ENCODE results near the gene IL21R. TPM values are rescaled to one million over a fixed set of nuclear protein-coding genes. Genes with fewer than 3 reads are reported as not detected.
A peak's percentile ranks its signal among the peaks of the same experiment; 100 is the strongest.

Gene IL21R
- total and polyA plus RNA-seq, 10 of the 15 experiments (the other 5 are each of a cell fraction or from before 2014, with no cell fraction given), result 5.3 to 138 (median 82.5) TPM

DNA sequence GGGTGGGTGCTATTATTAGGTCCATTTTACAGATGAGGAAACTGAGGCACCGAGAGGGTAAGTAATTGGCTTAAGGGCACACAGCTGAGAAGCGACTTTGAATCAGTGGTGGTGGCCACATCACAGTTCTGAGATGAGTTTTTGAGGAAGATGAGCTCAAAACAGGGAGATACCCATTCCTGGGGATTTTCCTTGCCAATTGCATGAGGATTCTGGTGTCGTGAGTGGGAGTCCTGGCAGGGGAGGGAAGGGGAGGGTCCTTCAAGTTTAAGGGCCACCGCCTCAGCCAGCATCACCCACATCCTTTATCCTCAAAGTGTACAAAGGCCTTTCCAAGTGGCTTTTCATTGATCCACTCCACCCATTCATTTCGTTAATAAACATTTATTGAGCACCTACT lies 45.3 kb downstream of the IL21R start (continued):
- TF ChIP-seq, protein P1, sequence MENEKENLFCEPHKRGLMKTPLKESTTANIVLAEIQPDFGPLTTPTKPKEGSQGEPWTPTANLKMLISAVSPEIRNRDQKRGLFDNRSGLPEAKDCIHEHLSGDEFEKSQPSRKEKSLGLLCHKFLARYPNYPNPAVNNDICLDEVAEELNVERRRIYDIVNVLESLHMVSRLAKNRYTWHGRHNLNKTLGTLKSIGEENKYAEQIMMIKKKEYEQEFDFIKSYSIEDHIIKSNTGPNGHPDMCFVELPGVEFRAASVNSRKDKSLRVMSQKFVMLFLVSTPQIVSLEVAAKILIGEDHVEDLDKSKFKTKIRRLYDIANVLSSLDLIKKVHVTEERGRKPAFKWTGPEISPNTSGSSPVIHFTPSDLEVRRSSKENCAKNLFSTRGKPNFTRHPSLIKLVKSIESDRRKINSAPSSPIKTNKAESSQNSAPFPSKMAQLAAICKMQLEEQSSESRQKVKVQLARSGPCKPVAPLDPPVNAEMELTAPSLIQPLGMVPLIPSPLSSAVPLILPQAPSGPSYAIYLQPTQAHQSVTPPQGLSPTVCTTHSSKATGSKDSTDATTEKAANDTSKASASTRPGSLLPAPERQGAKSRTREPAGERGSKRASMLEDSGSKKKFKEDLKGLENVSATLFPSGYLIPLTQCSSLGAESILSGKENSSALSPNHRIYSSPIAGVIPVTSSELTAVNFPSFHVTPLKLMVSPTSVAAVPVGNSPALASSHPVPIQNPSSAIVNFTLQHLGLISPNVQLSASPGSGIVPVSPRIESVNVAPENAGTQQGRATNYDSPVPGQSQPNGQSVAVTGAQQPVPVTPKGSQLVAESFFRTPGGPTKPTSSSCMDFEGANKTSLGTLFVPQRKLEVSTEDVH (IDR thresholded peaks at IDR 0.05; ENCODE audit: low read depth, partially characterized antibody), result no peak
- no peak for TF ChIP-seq BCL11A (IDR thresholded peaks at IDR 0.05; ENCODE audit: low read depth, low read length)

DNA sequence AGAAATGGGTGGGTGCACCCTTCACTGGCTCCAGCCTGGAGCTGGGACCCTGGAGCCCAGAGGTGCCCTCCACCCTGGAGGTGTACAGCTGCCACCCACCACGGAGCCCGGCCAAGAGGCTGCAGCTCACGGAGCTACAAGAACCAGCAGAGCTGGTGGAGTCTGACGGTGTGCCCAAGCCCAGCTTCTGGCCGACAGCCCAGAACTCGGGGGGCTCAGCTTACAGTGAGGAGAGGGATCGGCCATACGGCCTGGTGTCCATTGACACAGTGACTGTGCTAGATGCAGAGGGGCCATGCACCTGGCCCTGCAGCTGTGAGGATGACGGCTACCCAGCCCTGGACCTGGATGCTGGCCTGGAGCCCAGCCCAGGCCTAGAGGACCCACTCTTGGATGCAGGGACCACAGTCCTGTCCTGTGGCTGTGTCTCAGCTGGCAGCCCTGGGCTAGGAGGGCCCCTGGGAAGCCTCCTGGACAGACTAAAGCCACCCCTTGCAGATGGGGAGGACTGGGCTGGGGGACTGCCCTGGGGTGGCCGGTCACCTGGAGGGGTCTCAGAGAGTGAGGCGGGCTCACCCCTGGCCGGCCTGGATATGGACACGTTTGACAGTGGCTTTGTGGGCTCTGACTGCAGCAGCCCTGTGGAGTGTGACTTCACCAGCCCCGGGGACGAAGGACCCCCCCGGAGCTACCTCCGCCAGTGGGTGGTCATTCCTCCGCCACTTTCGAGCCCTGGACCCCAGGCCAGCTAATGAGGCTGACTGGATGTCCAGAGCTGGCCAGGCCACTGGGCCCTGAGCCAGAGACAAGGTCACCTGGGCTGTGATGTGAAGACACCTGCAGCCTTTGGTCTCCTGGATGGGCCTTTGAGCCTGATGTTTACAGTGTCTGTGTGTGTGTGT lies 46.8 kb downstream of the IL21R start:
- DNase-seq (ENCODE audit: low read depth, low spot score) (no peak), FAIRE-seq (no peak), ATAC-seq (peak; percentile 1)
- H3K79me2 ChIP-seq (ENCODE audit: control insufficient read depth, insufficient read depth, low read length), result no peaks in the 10 kb centered on the region
- SMC1A ChIA-PET (ENCODE audit: uncharacterized antibody, unreplicated experiment), result interaction anchor here (1.3 to 7.8 kb wide), 5 partner anchors 14 to 75 kb away, joined by 6 to 82 read pairs (median 48); partner anchors contain the start of gene IL21R
- H3K9me3 ChIP-seq (replicated peaks; ENCODE audit: control insufficient read depth, insufficient read depth, low read length), result peaks cover 4% of the 10 kb centered on the region
- TF ChIP-seq, protein P2, sequence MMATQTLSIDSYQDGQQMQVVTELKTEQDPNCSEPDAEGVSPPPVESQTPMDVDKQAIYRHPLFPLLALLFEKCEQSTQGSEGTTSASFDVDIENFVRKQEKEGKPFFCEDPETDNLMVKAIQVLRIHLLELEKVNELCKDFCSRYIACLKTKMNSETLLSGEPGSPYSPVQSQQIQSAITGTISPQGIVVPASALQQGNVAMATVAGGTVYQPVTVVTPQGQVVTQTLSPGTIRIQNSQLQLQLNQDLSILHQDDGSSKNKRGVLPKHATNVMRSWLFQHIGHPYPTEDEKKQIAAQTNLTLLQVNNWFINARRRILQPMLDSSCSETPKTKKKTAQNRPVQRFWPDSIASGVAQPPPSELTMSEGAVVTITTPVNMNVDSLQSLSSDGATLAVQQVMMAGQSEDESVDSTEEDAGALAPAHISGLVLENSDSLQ (IDR thresholded peaks at IDR 0.05), result no peak
- 0 out of 2 replicates have a peak, but pooled peaks have one; percentile 22 for TF ChIP-seq CBFB (IDR thresholded peaks at IDR 0.05; ENCODE audit: low read depth)
- no peak for TF ChIP-seq ETV6 (conservative IDR thresholded peaks at IDR 0.05 in 1 of 2, IDR thresholded peaks at IDR 0.05 in 1 of 2; ENCODE audit: borderline replicate concordance in 1 of 2, low read depth in 1 of 2)
- in situ Hi-C loops (cut with MboI) (no loop called here), intact Hi-C loops (cut with micrococcal nuclease; ENCODE audit: unreplicated experiment) (no loop called here)
- H3K4me2 ChIP-seq (ENCODE audit: control insufficient read depth, insufficient read depth), result peak overlapping the region; percentile 67
- WGBS (ENCODE audit: insufficient coverage, insufficient replicate concordance, low lambda C conversion rate, missing lambda C conversion rate), result 79% methylated on average over 19 of the region's 19 CpGs
- RAD21 ChIA-PET (ENCODE audit: unreplicated experiment), result interaction anchor here (2.3 to 9.5 kb wide), 4 partner anchors 21 to 77 kb away, joined by 11 to 145 read pairs (median 25); partner anchors contain the start of gene IL21R
- no peak overlapping the region for H2AFZ ChIP-seq (ENCODE audit: control insufficient read depth, low read depth, low read length)
- no peaks in the 10 kb centered on the region for H3K27me3 ChIP-seq (replicated peaks in 1 of 2; ENCODE audit: control insufficient read depth in 2 of 2, insufficient read depth in 2 of 2, low read length in 1 of 2)
- no peak overlapping the region for H3K9ac ChIP-seq (ENCODE audit: control insufficient read depth, insufficient read depth, low read length)
- POLR2A ChIA-PET, result interaction anchor here (4.6 to 8.4 kb wide), 2 partner anchors 22 to 45 kb away, joined by 35 to 132 read pairs; partner anchors contain the start of gene IL21R
- peaks cover 57% of the 10 kb centered on the region for H3K4me1 ChIP-seq (ENCODE audit: control insufficient read depth, insufficient read depth, low read length)
- CTCF ChIA-PET, result interaction anchor here (0.8 to 9.7 kb wide), 3 partner anchors 22 to 78 kb away, joined by 3 to 106 read pairs (median 25); no protein-coding TSS in a partner anchor
- no peak overlapping the region for H3K4me3 ChIP-seq
- BruUV-seq (replicated peaks), result no TSS peak
- no peaks in the 10 kb centered on the region for H4K20me1 ChIP-seq (ENCODE audit: control insufficient read depth, insufficient read depth)
- H3K36me3 ChIP-seq (ENCODE audit: control insufficient read depth in 2 of 2, insufficient read depth in 2 of 2, low read length in 1 of 2), result peaks cover 43 to 45% of the 10 kb centered on the region in 2 experiments
- peak overlapping the region; percentile 65; the same call in 1 of the 2 replicates for H3K27ac ChIP-seq (ENCODE audit: control insufficient read depth, insufficient read depth)
